ENCODE data around the gene HSPA1B.
A peak's percentile ranks its signal among the peaks of the same experiment; 100 is the strongest.
"Not testable (repeated sequence)": the region's sequence is repeated elsewhere in the genome, so short reads cannot be mapped to it uniquely, and the experiment has no call there.

HSPA1B gene

GRCh38 chr6:31851980-31852718 lies 24.6 kb downstream of the HSPA1B start:
- DNase-seq (ENCODE audit: low read depth in 4 of 4, low spot score in 1 of 4): not testable (repeated sequence)

- not testable (repeated sequence) for DNase-seq (ENCODE audit: low read depth in 4 of 4, low spot score in 1 of 4)
These were observed 30.2 kb downstream of the HSPA1B start for GRCh38 chr6:31857774-31858173.

GRCh38 chr6:31858707-31859106 lies 31.2 kb downstream of the HSPA1B start:
- no peak for DNase-seq (ENCODE audit: low read depth in 4 of 4, low spot score in 1 of 4)

GRCh38 chr6:31859923-31860322 lies 32.4 kb downstream of the HSPA1B start:
- no peak for DNase-seq (ENCODE audit: low read depth in 4 of 4, low spot score in 1 of 4)

GRCh38 chr6:31860349-31860748 lies 32.8 kb downstream of the HSPA1B start:
- no peak for DNase-seq (ENCODE audit: low read depth in 4 of 4, low spot score in 1 of 4)

GRCh38 chr6:31861150-31861549 lies 33.6 kb downstream of the HSPA1B start:
- no peak for DNase-seq (ENCODE audit: low read depth in 4 of 4, low spot score in 1 of 4)

- no peak for DNase-seq (ENCODE audit: low read depth in 4 of 4, low spot score in 1 of 4)
These were observed 34.4 kb downstream of the HSPA1B start for GRCh38 chr6:31861919-31862343.

GRCh38 chr6:31862344-31863235 lies 35.1 kb downstream of the HSPA1B start, which contains the start of gene NEU1:
TSS of gene NEU1 (minus strand) at chr6:31862821. CDS start at chr6:31862776, 45 bp downstream.
- peak; percentile 92 to 98 (median 98) for DNase-seq (ENCODE audit: low read depth in 4 of 4, low spot score in 1 of 4)

- not testable (repeated sequence) for DNase-seq (ENCODE audit: low read depth in 4 of 4, low spot score in 1 of 4)
These were observed 36.6 kb downstream of the HSPA1B start for GRCh38 chr6:31864123-31864562.

- DNase-seq (ENCODE audit: low read depth in 4 of 4, low spot score in 1 of 4): no peak
These were observed 37.3 kb downstream of the HSPA1B start for GRCh38 chr6:31864818-31865204.

- DNase-seq (ENCODE audit: low read depth in 4 of 4, low spot score in 1 of 4): no peak
These were observed 37.9 kb downstream of the HSPA1B start for GRCh38 chr6:31865205-31866118.

GRCh38 chr6:31868658-31868971 lies 41.1 kb downstream of the HSPA1B start:
- not testable (repeated sequence) for DNase-seq (ENCODE audit: low read depth in 4 of 4, low spot score in 1 of 4)

GRCh38 chr6:31869343-31869742 lies 41.8 kb downstream of the HSPA1B start:
- no peak for DNase-seq (ENCODE audit: low read depth in 4 of 4, low spot score in 1 of 4)

GRCh38 chr6:31870385-31870921 lies 42.9 kb downstream of the HSPA1B start:
- no peak for DNase-seq (ENCODE audit: low read depth in 4 of 4, low spot score in 1 of 4)

- no peak for DNase-seq (ENCODE audit: low read depth in 4 of 4, low spot score in 1 of 4)
These were observed 43.6 kb downstream of the HSPA1B start for GRCh38 chr6:31871046-31871659.

GRCh38 chr6:31874084-31874670 lies 46.6 kb downstream of the HSPA1B start:
- no peak for DNase-seq (ENCODE audit: low read depth in 4 of 4, low spot score in 1 of 4)

GRCh38 chr6:31874836-31875572 lies 47.5 kb downstream of the HSPA1B start:
- DNase-seq (ENCODE audit: low read depth in 4 of 4, low spot score in 1 of 4): no peak

- no peak for DNase-seq (ENCODE audit: low read depth in 4 of 4, low spot score in 1 of 4)
These were observed 48.3 kb downstream of the HSPA1B start for GRCh38 chr6:31875877-31876276.

- DNase-seq (ENCODE audit: low read depth in 4 of 4, low spot score in 1 of 4): no peak
These were observed 48.8 kb downstream of the HSPA1B start for GRCh38 chr6:31876357-31876756.

Measured in stimulated activated CD4-positive, alpha-beta T cell treated with anti-CD3 and anti-CD28 coated beads, Interleukin-1b, Interleukin-23, amount 100 ng/mL, for 24 hours (primary cell).